CD4-positive, alpha-beta T cell treated with Interleukin-12 subunit alpha and Interleukin-12 subunit beta, for 1 hour (primary cell): ENCODE results near the gene GPR31.

Experiments
- DNase-seq: peaks from one replicate; pipeline ENCODE4 v3.0.0-alpha.2; 2020

GPR31 gene

GRCh38 chr6:167137081-167137480, 20.7 kb downstream of the GPR31 start:
- DNase-seq = no peak

- no peak for DNase-seq
Observed at GRCh38 chr6:167136376-167136775, 21.4 kb downstream of the GPR31 start.

GRCh38 chr6:167134448-167135328, 23.1 kb downstream of the GPR31 start:
- DNase-seq = no peak

GRCh38 chr6:167130712-167131684, 26.8 kb downstream of the GPR31 start:
- DNase-seq = no peak

- DNase-seq = no peak
Observed at GRCh38 chr6:167130008-167130677, 27.6 kb downstream of the GPR31 start.

GRCh38 chr6:167129562-167129961, 28.2 kb downstream of the GPR31 start:
- no peak for DNase-seq

GRCh38 chr6:167129159-167129558, 28.6 kb downstream of the GPR31 start:
- DNase-seq = no peak

GRCh38 chr6:167127785-167128531, 29.8 kb downstream of the GPR31 start:
- DNase-seq = no peak

- no peak for DNase-seq
Observed at GRCh38 chr6:167125855-167126349, 31.9 kb downstream of the GPR31 start.

- DNase-seq = no peak
Observed at GRCh38 chr6:167125410-167125809, 32.4 kb downstream of the GPR31 start.

- no peak for DNase-seq
Observed at GRCh38 chr6:167124753-167125152, 33.0 kb downstream of the GPR31 start.

GRCh38 chr6:167122827-167123657, 34.7 kb downstream of the GPR31 start, which contains the start of gene CCR6:
TSS of gene CCR6 (plus strand) at chr6:167123096. CDS start at chr6:167136135, 13,039 bp downstream.
- DNase-seq = no peak

GRCh38 chr6:167122041-167122826, 35.5 kb downstream of the GPR31 start:
- DNase-seq = no peak

- DNase-seq = no peak
Observed at GRCh38 chr6:167121335-167121841, 36.4 kb downstream of the GPR31 start.

GRCh38 chr6:167120583-167120903, 37.2 kb downstream of the GPR31 start:
- DNase-seq = no peak

GRCh38 chr6:167119670-167120582, 37.9 kb downstream of the GPR31 start:
- peak; percentile 68 for DNase-seq

- DNase-seq = no peak
Observed at GRCh38 chr6:167118839-167119238, 38.9 kb downstream of the GPR31 start.

GRCh38 chr6:167118006-167118405, 39.8 kb downstream of the GPR31 start:
- DNase-seq = no peak

GRCh38 chr6:167116838-167117228, 40.9 kb downstream of the GPR31 start:
- DNase-seq = no peak
